Right lobe of liver (tissue), 4 donors: ENCODE data around the gene CSTF1.

Experiments
- POLR2A ChIP-seq: fragments of 450-650 bp; IDR thresholded peaks from one replicate; pipeline ENCODE4 v1.6.1; 2017; ENCODE audit warnings: antibody characterized with exemption, mild to moderate bottlenecking
- TF ChIP-seq, protein P1 (sequence below), 4 donors: fragments of 200-600 bp in 3 of 4; fragments of 450-650 bp in 1 of 4; IDR thresholded peaks; one replicate each; pipeline versions ENCODE4 v1.5.1 to v1.8.0; 2016 to 2022; ENCODE audit warnings: antibody characterized with exemption in 4 of 4, mild to moderate bottlenecking in 2 of 4
- donor health status: DM: no; HTN: no; CAD: no.
- donor health status: DM: no; HTN: no; CAD: no.
- donor health status: DM: no; HTN: yes; CAD: no.

DNA sequence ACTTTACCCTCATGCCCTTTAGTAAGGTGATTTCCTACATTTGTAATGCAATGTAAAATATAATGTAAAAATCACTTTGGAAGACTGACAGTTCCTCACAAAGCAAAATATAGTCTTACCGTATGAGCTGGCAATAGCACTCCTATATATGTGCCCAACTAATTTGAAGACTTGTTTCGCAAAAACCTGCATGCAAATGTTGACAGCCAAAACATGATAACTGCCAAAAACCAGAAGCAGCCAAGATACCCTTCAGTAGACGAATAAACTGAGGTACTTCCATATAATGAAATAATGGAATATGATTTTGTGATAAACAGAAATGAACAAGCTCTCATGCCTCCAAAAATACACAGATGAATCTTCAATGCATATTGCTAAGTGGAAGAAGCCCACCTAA is 14.1 kb upstream of the CSTF1 start:
- TF ChIP-seq, protein P1, sequence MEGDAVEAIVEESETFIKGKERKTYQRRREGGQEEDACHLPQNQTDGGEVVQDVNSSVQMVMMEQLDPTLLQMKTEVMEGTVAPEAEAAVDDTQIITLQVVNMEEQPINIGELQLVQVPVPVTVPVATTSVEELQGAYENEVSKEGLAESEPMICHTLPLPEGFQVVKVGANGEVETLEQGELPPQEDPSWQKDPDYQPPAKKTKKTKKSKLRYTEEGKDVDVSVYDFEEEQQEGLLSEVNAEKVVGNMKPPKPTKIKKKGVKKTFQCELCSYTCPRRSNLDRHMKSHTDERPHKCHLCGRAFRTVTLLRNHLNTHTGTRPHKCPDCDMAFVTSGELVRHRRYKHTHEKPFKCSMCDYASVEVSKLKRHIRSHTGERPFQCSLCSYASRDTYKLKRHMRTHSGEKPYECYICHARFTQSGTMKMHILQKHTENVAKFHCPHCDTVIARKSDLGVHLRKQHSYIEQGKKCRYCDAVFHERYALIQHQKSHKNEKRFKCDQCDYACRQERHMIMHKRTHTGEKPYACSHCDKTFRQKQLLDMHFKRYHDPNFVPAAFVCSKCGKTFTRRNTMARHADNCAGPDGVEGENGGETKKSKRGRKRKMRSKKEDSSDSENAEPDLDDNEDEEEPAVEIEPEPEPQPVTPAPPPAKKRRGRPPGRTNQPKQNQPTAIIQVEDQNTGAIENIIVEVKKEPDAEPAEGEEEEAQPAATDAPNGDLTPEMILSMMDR (IDR thresholded peaks at IDR 0.05) = no peak
- TF ChIP-seq POLR2A = no peak
